ENCODE results near the gene PXN.
"Not testable (repeated sequence)": the region's sequence is repeated elsewhere in the genome, so short reads cannot be mapped to it uniquely, and the experiment has no call there.

The PXN gene

DNA sequence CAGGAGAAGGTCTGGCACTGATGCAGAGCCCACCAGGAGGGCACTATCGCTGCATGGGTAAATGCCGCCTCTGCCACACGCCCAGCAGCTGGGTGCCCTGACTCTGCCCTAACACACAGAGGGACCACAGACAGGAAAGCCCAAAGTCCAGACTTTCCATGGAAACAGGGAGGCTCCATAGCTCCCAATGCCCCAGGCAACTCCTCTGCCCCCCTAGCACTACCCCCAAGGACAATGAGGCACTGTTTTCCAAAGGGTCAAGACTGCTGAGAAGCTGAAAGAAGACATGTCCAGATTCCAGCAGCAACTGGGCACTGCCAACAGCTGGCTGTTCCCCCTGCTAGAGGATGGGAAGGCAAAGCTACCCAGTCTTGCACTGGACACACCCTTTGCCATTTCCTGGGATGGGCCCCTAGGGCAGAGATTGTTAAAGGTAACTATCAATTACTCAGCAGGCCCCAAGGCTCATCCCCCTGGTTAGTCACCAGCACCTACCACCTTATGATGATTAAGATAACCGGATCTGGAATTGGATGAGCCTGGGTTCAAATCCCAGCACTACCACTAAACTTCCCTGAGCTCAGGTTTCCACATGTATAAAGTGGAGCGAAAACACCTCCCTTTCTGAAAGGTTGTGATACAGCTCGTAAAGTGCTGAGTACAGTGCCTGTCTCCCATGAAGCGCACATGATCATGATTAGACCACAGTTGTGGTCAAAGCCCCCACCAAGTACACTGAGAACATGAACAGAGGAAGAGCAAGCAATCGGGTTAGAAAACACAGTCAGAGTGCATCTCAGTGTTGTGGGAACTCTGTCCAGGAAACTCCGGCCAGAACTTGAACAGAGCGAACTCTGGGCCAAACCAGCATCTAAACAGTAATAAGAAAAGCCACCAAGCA is 3.3 kb downstream of the PXN start:
- peak in 1 of 2 donors; percentile 23 for DNase-seq

DNA sequence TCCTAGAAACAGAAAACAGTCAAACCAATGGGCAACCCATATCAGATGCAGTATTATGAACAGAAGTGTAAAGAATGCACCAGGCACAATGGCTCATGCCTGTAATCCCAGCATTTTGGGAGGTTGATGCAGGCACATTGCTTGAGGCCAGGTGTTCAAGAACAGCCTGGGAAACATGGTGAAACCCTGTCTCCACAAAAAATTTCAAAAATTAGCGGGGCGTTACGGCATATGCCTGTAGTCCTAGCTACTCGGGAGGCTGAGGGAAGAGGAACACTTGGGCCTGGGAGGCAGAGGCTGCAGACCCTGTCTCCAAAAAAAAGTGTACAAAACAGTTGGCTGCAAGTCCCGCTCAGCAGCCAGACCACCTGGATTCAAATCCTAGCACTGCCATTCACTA is 4.9 kb downstream of the PXN start:
- DNase-seq: no peak

DNA sequence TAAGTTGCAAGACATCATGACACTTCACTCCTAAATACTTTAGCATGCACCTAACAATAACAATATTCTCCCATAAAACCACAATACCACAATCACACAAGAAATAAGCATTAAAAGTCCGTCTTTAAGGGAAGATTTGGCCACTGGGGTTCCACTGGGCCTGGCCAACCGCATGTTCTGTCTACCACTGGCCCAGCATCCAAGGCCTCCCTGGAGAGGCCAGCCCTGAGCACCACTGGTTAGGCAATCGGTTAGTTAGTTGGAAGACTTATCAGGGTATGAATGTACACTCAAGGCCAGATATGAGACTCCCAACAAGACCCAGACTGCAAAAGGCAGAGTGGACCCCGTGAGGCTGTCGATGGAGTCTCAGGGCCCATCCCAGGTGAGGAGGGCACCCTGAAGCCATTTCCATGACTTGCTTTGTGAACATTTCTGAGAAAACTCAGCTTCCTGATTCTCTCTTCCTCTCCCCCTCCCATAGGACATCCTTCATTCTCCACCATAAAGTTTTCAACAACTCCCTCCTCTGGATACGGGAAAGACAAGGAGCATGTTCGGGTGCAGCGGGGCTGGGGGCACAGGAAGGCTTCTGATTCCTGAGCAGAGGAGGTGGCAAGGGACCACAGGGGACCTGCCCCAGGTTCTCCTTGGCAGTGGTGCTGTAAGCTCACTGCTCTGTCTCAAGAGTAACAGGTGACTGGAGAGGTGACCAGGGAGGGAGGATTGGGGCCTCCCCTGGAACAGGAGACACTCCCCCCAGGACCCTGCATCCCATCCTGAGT is 5.9 kb downstream of the PXN start:
- no peak for DNase-seq

DNA sequence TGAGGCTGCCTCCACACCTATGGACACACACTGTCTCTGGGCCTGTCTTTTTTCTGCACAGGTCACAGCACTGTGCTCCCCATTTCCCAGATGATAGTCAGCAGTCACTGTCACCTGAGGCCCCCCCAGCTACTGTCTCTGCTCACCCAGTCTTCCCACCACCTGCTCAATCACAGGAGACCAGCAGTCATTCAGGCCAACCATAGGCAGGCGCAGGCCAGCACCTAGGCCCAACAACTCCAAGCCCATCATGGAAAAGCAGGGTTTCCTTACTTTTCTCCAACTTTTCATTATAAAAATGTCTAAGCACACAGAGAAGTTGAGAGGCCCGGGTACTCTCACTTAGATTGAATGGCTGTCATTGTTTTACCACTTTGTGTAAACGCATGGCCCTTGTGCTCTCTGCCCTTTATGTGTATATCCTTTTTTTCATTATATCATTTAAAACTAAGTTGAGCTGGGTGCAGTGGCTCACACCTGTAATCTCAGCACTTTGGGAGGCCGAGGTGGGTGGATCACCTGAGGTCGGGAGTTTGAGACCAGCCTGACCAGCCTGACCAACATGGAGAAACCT is 7.1 kb downstream of the PXN start:
- no peak for DNase-seq

DNA sequence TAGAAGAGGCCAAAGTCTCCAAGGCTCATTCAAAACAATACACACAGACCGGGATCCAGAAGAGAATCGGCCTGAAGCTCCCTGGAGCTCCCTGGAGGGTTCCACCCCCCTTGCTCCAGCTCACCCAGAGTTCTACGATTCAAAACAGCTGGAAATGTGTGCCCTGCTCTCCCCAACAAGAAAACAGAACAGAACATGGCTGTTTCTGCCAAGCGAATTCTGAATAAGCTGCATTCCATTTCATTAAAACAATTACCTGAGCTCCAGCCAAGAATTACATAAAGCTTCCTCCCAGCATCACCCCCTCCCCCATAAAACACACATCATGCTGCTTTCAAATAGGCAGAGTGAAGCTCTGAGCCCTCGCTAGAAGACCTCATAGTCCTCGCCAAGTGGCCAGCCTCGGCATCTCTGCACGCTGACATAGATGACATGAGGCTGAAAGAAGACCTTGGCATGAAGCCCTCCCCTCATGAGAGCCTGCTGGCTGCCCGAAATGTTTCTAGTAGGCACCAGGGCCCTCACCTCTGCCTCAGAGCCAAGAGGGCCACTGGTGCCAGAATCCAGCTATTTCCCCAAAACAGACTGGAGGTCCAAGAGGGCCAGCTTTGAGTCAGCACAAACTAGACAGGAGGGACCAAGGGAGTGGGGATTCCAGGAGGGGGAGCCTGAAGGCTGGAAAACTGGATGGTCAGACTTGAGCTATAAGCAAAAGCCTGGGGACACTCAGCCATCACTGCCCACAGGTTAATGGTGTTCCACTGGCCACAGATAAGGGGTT is 8.3 kb downstream of the PXN start:
- DNase-seq: no peak

DNA sequence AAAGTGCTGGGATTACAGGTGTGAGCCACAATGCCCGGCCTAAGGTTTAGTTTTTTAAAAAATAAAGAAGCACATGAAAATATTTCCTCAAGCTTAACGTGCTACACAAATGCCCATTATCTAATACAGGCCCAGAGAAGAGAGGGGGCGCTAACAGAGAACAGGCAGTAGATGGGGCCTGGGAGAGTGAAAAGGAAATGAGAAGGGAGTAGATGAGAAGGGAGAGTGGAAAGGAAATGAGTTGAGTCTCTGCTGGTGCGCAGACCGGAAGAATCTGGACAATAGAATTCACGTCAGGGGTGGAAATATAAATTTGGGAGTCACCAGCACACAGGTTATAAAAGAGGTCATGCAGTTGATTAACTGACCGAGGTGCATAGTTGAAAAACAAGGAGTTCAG is 10.7 kb downstream of the PXN start:
- no peak for DNase-seq

DNA sequence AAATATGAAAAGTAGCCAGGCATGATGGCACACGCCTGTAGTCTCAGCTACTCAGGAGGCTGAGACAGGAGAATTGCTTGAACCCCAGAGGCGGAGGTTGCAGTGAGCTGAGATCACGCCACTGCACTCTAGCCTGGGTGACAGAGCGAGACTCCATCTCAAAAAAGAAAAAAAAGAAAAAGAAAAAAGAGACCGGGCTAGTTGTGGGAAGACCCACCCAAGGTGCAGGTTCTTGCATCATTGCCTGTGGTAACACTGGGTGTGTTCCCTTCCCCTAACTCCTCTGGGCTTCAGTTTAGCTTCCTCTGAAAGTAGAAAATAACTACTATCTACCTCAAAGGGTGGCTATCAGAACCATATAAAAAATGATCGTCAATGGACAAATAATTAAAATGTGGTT is 12.2 kb downstream of the PXN start:
- not testable (repeated sequence) for DNase-seq

DNA sequence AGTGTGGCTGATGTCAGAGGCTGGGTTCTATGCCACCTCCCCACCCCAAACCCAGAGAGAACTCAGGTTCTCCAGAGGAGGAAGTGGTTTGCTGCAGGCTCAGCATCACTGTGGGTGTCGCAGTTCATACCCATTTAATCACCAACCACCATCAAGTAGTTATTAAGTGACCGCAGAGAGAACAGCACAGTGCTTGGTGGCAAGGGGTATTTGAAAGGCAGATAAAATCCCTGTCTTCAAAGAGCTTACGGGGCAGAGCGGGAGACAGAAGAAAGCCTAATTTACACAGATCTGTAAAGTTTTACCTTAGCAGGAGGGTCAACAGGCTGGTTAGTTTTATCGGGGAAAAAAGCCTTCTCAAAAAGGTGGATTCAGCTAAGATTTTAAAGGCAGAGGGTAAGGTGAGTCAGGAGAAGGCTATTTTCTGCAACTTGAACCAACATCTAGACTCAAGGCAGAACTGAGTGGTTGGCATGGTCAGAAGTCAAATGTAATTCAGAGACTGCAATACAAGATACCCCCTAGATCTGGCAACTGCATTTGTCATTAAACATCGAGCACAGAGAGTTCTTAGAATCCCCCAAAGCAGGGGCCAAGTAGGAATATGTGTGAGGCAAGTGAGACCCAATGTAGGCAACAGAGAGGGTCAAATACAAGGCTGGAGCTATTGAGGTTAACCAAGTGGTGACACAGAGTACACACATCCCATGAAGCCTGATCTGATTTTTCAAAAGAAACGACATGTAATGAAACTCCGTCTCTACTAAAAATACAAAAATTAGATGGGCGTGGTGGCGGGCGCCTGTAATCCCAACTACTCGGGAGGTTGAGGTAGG is 13.2 kb downstream of the PXN start:
- peak; percentile 67 to 71 for DNase-seq

DNA sequence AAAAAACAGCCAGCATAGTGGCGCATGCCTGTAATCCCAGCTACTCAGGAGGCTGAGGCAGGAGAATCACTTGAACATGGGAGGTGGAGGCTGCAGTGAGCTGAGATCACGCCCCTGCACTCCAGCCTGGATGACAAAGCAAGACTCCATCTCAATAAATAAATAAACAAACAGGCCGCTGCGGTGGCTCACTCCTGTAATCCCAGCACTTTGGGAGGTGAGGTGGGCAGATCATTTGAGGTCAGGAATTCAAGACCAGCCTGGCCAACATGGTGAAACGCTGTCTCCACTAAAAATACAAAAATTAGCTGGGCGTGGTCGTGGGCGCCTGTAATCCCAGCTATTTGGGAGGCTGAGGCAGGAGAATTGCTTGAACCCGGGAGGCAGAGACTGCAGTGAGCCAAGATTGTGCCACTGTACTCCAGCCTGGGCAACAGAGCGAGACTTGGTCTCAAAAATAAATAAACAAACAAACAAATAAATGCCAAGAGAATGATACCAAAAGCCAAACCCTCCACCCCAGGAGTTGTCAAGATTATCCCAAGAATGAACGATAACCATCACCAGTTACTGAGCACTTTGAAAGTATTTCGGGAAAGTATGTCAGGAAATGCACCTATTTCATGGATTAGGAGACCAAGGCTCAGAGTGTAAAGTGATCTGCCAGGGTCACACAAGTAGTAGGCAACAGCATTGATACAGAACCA is 14.0 kb downstream of the PXN start:
- not testable (repeated sequence) for DNase-seq

DNA sequence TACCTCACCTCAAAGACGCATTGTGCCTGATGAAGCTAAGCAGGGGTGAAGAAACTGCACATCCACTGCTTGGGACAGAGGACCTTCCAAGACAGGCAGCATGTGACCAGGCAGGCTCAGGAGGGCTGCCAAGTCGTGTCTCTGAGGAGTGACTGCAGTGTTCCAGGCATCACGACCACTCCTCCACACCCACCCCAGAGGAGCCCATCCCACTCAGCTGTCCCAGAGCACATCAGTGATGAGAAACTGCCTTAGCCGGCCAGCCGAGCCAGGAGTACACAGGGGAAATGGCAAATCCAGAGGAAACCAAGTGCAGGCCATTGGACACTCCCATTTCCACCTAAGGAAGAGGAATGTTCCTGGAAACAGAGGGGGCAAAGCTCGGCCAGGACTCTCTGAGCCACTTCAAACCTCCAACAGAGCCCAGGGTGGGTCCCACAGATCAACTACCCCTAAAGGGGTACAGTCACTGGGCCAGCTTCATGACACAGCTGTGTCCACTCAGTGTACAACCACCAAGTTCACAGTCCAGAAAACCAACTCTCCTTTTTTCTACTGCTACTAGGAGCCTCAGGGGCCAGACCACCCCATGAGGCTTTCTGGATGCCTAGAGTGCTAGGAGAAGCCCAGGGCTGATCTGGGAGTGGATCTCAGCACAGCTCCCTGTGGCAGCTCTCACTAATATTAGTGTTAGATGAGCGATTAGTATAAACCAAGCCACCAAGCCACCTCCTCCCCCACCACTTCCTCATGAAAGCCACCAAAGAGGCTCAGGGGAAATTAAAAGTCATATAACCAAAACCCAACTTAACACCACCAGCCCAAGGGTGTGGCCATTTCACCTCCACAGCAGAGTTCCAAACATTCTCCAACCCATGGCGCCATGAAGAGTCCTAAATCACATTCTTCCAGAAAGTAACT is 15.4 kb downstream of the PXN start:
- peak in 1 of 2 donors; percentile 45 for DNase-seq

DNA sequence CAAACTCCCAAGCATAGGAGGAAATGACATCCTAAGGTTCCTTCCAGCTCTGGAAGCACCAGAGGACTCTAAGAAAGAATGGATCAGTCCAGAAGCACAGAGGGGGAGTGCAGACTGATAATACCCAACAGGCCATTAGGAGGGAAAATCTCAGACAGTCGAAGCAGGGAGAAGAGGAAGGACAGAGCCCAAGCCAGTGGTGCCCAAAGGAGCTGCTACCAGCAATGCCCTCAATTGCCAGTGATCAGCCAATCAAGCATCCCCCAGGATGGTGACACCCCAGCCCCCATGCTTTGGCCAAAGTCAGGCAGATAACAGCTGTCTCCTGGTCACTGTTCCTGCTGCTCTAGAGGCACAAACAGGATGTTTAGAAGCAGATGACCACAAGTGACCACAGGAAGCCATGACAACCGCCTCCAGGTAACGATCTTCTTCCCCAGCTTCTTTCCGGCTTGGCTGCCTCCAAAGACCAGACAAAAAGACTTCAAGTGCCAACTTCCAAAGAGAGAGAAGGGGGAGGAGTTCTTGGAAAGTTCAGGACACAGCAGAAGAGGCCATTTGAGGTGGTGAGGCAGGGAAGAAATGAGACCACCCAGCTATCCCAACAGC is 16.2 kb downstream of the PXN start:
- DNase-seq: no peak

DNA sequence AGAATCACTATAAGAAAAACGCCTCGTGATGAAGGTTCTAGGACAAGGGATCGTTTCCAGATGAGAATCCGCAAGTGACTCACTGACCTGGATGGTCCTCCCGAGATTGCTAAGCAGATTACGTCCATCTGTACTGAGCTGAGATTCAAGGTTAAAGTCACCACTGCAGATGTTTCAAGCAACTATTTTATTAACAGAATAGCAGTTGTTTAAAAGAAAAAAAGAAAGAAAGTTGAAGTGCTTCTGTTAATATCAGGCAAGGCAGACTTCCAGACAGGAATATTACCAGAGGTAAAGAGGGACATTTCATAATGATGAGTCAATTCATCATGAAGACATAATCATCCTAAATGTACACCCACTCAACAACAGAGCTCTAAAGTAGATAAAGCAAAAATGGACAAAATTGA is 17.9 kb downstream of the PXN start:
- no peak for DNase-seq

DNA sequence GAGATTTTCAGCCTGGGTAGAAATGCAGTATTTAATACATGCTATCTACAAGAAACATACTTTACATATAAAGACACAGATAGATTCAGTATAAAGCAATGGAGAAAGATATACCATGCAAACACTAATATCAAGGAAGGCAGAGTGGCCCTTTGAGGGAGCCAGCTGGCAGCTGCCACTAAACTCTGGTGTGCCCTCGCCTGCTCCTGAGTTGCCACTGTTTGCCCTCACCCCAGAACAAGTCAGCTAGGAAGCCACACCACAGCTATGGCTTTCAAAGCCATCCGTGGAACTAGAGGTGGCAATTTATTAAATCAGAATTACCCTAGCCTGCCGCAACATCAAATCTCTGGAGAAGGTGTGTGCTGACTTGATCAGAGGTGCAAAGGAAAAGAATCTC is 18.3 kb downstream of the PXN start:
- no peak for DNase-seq

DNA sequence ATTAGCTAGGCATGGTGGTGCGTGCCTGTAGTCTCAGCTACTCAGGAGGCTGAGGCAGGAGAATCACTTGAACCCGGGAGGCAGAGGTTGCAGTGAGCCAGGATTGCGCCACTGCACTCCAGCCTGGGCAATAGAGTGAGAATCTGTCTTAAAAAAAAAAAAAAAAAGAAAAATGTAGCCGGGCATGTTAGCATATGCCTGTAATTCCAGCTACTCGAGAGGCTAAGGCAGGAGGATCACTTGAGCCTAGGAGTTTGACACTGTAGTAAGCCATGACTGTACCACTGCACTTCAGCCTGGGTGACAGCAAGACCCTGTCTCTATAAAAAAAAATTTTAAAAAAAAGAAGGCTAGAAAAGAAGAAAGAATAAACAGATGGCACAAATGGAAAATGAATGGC is 18.8 kb downstream of the PXN start:
- not testable (repeated sequence) for DNase-seq

DNA sequence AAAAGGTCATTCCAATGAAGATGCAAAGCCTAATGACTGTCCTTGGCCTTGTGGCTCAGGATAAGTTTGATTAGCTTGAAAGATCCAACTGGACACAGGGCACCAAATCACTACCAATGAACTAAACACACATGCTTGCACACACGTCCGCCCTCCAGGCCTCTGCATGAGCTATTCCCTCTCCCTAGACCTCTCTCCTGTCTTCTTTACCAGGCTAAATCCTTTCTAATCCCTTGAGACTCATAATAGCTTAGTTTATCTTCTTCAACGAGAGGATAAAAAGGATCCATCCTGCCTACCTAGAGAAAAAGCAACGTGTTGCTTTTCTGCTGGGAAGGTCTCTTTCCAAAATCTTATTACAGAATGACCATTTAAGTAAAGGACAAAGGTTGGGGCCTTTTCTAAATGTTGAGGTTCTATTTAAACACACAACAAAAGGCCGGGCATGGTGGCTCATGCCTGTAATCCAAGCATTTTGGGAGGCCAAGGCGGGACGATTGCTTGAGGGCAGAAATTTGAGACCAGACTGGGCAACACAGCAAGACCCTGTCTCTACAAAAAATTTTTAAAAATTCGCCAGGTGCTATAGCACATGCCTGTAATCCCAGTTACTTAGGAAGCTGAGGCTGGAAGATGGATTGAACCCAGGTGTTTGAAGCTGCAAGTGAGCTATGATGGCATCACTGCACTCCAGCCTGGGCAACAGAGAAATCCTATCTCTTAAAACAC is 22.4 kb downstream of the PXN start:
- no peak for DNase-seq

DNA sequence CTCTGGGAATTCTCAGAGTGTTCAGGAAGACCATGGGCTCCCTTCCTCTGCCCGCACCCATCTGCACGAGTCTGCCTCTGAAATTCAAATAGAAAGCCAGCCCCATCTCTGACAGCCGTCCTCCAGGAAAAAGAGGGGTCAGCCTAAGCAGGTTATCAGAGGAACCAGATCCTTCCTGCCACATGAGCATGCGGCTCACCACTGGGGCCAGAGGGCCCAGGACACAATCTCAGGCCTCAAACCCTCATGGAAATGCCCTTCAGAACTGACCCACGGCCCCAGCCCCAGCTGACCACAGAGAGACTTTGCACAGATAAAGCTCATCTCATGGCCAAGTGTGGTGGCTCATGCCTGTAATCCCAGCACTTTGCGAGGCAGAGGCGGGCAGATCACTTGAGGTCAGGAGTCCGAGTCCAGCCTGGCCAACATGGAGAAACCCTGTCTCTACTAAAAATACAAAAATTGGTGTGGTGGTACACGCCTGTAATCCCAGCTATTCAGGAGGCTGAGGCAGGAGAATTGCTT is 23.2 kb downstream of the PXN start:
- no peak for DNase-seq

DNA sequence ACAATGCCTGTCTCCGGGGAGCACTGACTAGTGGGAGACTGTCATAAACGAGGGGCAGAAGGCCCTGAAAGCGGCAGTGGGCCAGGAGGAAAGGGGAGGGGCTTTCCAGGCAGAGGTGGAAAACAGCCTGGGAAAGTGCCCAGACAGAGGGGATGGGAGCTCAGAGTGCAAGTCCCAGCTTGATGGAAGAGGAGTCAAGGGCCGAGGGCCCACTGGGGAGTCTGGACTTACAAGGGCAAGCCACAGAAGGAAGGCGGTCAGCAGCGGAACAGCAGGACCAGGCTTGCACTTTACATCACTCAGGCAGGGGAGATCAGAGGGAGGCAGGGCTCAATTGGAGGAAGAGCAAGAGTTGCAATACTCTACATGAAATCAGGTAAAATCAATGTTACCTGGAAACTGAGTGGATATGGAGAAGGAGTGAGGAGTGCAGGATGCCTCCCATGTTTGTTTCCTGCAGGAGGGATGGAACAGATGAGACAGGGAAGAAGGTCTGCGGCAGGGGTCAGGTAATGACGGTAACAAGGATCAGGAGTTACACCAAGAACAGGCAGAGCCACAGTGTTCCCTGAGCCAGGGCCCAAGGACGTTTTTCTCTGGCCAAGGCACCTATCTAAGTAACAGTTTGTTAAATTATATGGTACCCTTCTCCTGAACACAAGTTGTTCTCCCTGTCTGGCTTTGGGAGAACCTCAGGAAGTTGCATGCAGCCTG is 23.8 kb downstream of the PXN start:
- DNase-seq: no peak

DNA sequence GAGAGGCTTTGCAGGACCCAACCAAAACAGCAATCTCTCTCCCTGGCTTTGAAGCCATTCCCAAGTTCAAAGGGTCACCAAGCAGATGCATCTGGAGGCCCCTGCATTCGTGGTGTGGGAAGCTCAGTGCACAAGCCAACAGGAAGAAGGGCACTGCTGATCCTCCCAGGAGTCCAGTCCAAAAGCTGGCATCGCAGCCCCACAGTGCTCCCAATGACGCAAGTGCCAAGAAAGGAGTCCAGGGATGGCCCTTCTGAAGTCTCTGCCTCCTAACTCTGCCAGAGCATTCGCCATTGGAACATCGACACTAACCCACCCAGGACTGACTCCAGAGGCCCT is 25.1 kb downstream of the PXN start:
- DNase-seq: no peak

Data from stimulated activated CD4-positive, alpha-beta T cell treated with anti-CD3 and anti-CD28 coated beads, Interleukin-2, amount 100 ng/mL, for 24 hours (primary cell).